Stimulated activated CD4-positive, alpha-beta T cell treated with anti-CD3 and anti-CD28 coated beads, TNF-alpha, amount 100 ng/mL, for 1 hour (primary cell): ENCODE measurements around the gene SLC17A9.

Experiments used
- DNase-seq, 3 donors: peaks; one replicate each; pipeline ENCODE4 v3.0.0-alpha.2; 2020; ENCODE audit warnings: low read depth in 3 of 3, low spot score in 1 of 3

The SLC17A9 gene

GRCh38 chr20:62980380-62980960 is 28.0 kb downstream of the SLC17A9 start:
- no peak for DNase-seq

- DNase-seq: no peak
These were observed 28.5 kb downstream of the SLC17A9 start for GRCh38 chr20:62980970-62981369.

- DNase-seq: no peak
These were observed 29.9 kb downstream of the SLC17A9 start for GRCh38 chr20:62982124-62983075.

- DNase-seq: no peak
These were observed 30.7 kb downstream of the SLC17A9 start for GRCh38 chr20:62983210-62983609.

GRCh38 chr20:62984666-62985443 is 32.3 kb downstream of the SLC17A9 start:
- DNase-seq: no peak

GRCh38 chr20:62985444-62985778 is 32.9 kb downstream of the SLC17A9 start:
- DNase-seq: no peak

- DNase-seq: no peak
These were observed 33.8 kb downstream of the SLC17A9 start for GRCh38 chr20:62986257-62986800.

GRCh38 chr20:62987114-62987513 is 34.6 kb downstream of the SLC17A9 start:
- DNase-seq: no peak

- no peak for DNase-seq
These were observed 36.7 kb downstream of the SLC17A9 start for GRCh38 chr20:62989201-62989601.

- no peak for DNase-seq
These were observed 37.9 kb downstream of the SLC17A9 start for GRCh38 chr20:62990306-62990825.

GRCh38 chr20:62991196-62991807 is 38.8 kb downstream of the SLC17A9 start:
- no peak for DNase-seq

GRCh38 chr20:62991863-62992262 is 39.4 kb downstream of the SLC17A9 start:
- no peak for DNase-seq

- DNase-seq: no peak
These were observed 41.5 kb downstream of the SLC17A9 start for GRCh38 chr20:62993856-62994494.

- DNase-seq: no peak
These were observed 42.4 kb downstream of the SLC17A9 start for GRCh38 chr20:62994869-62995281.

- DNase-seq: no peak
These were observed 43.0 kb downstream of the SLC17A9 start for GRCh38 chr20:62995481-62995880.

- DNase-seq: no peak
These were observed 43.5 kb downstream of the SLC17A9 start for GRCh38 chr20:62995898-62996595.

- DNase-seq: no peak
These were observed 44.1 kb downstream of the SLC17A9 start for GRCh38 chr20:62996596-62996982.

- no peak for DNase-seq
These were observed 45.0 kb downstream of the SLC17A9 start for GRCh38 chr20:62997417-62998035.

GRCh38 chr20:62998449-62998848 is 45.9 kb downstream of the SLC17A9 start:
- DNase-seq: no peak
